Panc1 (cell line): Measurements from ENCODE around the gene ENAH. TPM values are rescaled to one million over a fixed set of nuclear protein-coding genes. Genes with fewer than 3 reads are reported as not detected.

Source experiments
- ATAC-seq: fragments of 200-7000 bp; cut with Tn5 transposase; 2 replicates; pipeline ENCODE4 v1.9.1; 2020; ENCODE audit warnings: mild to moderate bottlenecking, moderate library complexity
- BruUV-seq: library from RNA; stranded (reverse); fragments of 400-500 nt; replicated peaks from 2 replicates; lab custom pipeline; 2021; lab: Mats Ljungman, UMichigan
- CTCF ChIA-PET: fragments of 300-600 bp; sonication (Branson Sonifier 250); formaldehyde crosslinking; loops from one replicate; lab custom pipeline; 2022; ENCODE audit warnings: antibody characterized with exemption; lab: Charles Lee
- POLR2A ChIA-PET: fragments of 300-600 bp; sonication (Branson Sonifier 250); formaldehyde crosslinking; loops from one replicate; lab custom pipeline; 2022; ENCODE audit warnings: antibody characterized with exemption; lab: Charles Lee
- DNase-seq: peaks from one replicate; pipeline ENCODE4 v3.0.0-alpha.2; 2010; ENCODE audit warnings: low read depth, low spot score
- H3K27ac ChIP-seq: 2 replicates; pipeline ENCODE4 v1.5.1; 2011; ENCODE audit warnings: mild to moderate bottlenecking, low read length, inconsistent platforms
- H3K27me3 ChIP-seq: fragments of 200-500 bp; sonication (Bioruptor generic); 2 replicates; pipeline ENCODE4 v1.6.0; 2014; ENCODE audit warnings: low read length, inconsistent platforms; ENCODE audit not compliant: control insufficient read depth, insufficient read depth
- H3K36me3 ChIP-seq: fragments of 200-500 bp; sonication (Bioruptor generic); 2 replicates; pipeline ENCODE4 v1.5.1; 2014; ENCODE audit warnings: inconsistent platforms, mild to moderate bottlenecking, low read length, moderate library complexity; ENCODE audit not compliant: control insufficient read depth, insufficient read depth
- H3K4me1 ChIP-seq: 2 replicates; pipeline ENCODE4 v1.5.1; 2011; ENCODE audit warnings: inconsistent platforms, mild to moderate bottlenecking, low read length, moderate library complexity; ENCODE audit not compliant: control insufficient read depth, insufficient read depth
- H3K4me3 ChIP-seq, 2 experiments: 2 replicates each; pipeline ENCODE4 v1.5.1; 2011 to 2012; ENCODE audit warnings: low read depth in 2 of 2, low read length in 2 of 2, mild to moderate bottlenecking in 2 of 2, inconsistent platforms in 1 of 2, moderate library complexity in 1 of 2
- H3K9me3 ChIP-seq: fragments of 200-500 bp; sonication (Bioruptor generic); 2 replicates; pipeline ENCODE4 v1.5.1; 2014; ENCODE audit warnings: low read depth, mild to moderate bottlenecking, inconsistent platforms, low read length, moderate library complexity; ENCODE audit not compliant: control insufficient read depth, insufficient read depth
- POLR2AphosphoS5 ChIP-seq: IDR thresholded peaks from 2 replicates; pipeline ENCODE4 v1.6.1; 2012; ENCODE audit warnings: mild to moderate bottlenecking, low read depth, low read length, moderate library complexity
- SIN3A ChIP-seq: IDR thresholded peaks from 2 replicates; pipeline ENCODE4 v1.6.1; 2012; ENCODE audit warnings: low read depth, mild to moderate bottlenecking, low read length, moderate library complexity, borderline replicate concordance; ENCODE audit not compliant: insufficient read depth
- TCF7L2 ChIP-seq: IDR thresholded peaks from 2 replicates; pipeline ENCODE4 v1.6.1; 2011; ENCODE audit warnings: mild to moderate bottlenecking, low read depth, low read length, inconsistent platforms
- in situ Hi-C: cut with HindIII; loops from 2 replicates; pipeline ENCODE4 v1.10.0; 2016; ENCODE audit warnings: low sequenced_read_pairs, low pct_unique_long_range_greater_than_20kb
- intact Hi-C: fragments of 100-400 bp; cut with micrococcal nuclease; formaldehyde crosslinking; loops from one replicate; pipeline ENCODE4 v1.10.0; 2022; ENCODE audit not compliant: unreplicated experiment
- total RNA-seq: library from RNA; stranded (reverse); gene quantifications from one replicate; pipeline ENCODE4 v1.2.1, GENCODE V29; 2021; ENCODE audit not compliant: unreplicated experiment
- TF ChIP-seq, protein P1 (sequence below), 2 experiments: IDR thresholded peaks; 2 replicates each; pipeline ENCODE4 v1.6.1; 2011 to 2012; ENCODE audit warnings: low read depth in 2 of 2, control low read depth in 1 of 2, low read length in 1 of 2, mild to moderate bottlenecking in 1 of 2, moderate library complexity in 1 of 2; ENCODE audit not compliant: insufficient read depth in 1 of 2
- TF ChIP-seq, protein P2 (sequence below): fragments of 450-650 bp; IDR thresholded peaks from 2 replicates; pipeline ENCODE4 v1.5.1; 2017; ENCODE audit warnings: mild to moderate bottlenecking

The ENAH gene
- total RNA-seq, 1 experiment from 2014 or later, result 133 TPM

DNA sequence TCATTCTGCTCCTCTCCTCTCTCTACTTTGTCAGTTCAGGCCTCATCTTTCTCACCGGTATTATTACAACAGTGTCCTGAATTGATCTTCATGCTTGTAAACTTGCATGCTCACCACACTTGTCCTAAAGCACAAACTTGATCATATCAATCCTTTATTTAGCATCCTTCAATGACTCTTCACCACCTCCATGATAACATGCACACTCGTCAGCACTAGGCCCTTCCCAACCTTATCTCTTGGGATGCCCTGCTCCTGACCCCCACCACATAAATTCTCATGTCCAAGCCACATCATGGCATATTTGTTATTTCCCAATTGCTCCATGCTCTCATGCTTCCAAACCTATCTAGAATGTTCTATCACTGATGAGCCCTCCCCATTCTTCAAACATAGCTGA, 103.1 kb downstream of the ENAH start:
- no peaks in the 10 kb centered on the region for H3K9me3 ChIP-seq
- no peaks in the 10 kb centered on the region for H3K27me3 ChIP-seq
- H3K4me1 ChIP-seq, result no peaks in the 10 kb centered on the region
- DNase-seq (no peak), ATAC-seq (no peak)
- POLR2A ChIA-PET, result no interaction called here
- H3K27ac ChIP-seq, result no peak overlapping the region
- TF ChIP-seq, protein P1, sequence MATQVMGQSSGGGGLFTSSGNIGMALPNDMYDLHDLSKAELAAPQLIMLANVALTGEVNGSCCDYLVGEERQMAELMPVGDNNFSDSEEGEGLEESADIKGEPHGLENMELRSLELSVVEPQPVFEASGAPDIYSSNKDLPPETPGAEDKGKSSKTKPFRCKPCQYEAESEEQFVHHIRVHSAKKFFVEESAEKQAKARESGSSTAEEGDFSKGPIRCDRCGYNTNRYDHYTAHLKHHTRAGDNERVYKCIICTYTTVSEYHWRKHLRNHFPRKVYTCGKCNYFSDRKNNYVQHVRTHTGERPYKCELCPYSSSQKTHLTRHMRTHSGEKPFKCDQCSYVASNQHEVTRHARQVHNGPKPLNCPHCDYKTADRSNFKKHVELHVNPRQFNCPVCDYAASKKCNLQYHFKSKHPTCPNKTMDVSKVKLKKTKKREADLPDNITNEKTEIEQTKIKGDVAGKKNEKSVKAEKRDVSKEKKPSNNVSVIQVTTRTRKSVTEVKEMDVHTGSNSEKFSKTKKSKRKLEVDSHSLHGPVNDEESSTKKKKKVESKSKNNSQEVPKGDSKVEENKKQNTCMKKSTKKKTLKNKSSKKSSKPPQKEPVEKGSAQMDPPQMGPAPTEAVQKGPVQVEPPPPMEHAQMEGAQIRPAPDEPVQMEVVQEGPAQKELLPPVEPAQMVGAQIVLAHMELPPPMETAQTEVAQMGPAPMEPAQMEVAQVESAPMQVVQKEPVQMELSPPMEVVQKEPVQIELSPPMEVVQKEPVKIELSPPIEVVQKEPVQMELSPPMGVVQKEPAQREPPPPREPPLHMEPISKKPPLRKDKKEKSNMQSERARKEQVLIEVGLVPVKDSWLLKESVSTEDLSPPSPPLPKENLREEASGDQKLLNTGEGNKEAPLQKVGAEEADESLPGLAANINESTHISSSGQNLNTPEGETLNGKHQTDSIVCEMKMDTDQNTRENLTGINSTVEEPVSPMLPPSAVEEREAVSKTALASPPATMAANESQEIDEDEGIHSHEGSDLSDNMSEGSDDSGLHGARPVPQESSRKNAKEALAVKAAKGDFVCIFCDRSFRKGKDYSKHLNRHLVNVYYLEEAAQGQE (IDR thresholded peaks at IDR 0.05; ENCODE audit: insufficient read depth in 1 of 2, low read depth in 2 of 2, low read length in 1 of 2), result no peak
- no peak for TF ChIP-seq POLR2AphosphoS5
- in situ Hi-C loops (loop anchor here (10.0 kb wide), 1 partner anchor 225 kb away; the partner anchor contains the start of gene SRP9), intact Hi-C loops (loop anchor here (10.0 kb wide), 1 partner anchor 105 kb away; the partner anchor contains the start of gene ENAH)
- BruUV-seq, result no TSS peak
- CTCF ChIA-PET, result no interaction called here
- H3K36me3 ChIP-seq, result peaks cover 7% of the 10 kb centered on the region; the same call in 1 of the 2 replicates
- H3K4me3 ChIP-seq, result no peak overlapping the region

DNA sequence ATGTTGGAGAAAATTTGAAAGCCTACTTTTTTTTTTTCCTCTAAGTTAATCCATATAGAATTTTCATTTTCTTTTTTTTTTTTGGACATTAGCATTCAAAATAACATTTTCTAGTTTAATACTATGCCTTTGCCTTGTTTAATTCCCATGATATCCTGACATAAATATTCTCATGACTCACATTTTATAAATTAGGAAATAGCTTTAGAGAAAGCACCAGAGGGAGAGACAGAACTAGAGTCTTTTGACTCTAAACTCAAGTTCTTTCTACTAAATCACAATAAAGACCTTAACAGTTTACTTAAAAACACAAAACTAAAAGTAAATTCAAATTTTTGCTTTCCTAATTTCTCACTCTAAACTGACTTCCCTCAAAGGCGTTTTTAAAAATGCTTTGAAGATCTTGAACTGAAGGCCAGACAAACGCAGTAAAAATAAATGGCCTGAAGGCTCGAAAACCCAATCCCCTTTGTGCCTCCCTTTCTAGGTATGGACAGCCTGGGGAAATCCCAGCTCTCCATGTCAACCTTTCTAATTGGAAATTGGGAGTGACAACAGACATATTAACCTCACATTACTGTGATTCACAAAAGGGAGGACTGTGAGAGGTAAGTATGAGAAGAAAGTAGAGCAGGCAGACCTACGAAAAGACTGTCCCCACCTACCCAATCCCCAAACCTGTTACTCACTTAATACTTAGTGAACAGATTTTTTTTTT, 104.6 kb downstream of the ENAH start:
- Histone ChIP-seq H3K4me1 (no peaks in the 10 kb centered on the region), H3K9me3 (no peaks in the 10 kb centered on the region), H3K4me3 (no peak overlapping the region), H3K27ac (no peak overlapping the region), H3K36me3 (no peaks in the 10 kb centered on the region; the same call in 1 of the 2 replicates), H3K27me3 (no peaks in the 10 kb centered on the region)
- TF ChIP-seq SIN3A, result no peak
- TF ChIP-seq, protein P2, sequence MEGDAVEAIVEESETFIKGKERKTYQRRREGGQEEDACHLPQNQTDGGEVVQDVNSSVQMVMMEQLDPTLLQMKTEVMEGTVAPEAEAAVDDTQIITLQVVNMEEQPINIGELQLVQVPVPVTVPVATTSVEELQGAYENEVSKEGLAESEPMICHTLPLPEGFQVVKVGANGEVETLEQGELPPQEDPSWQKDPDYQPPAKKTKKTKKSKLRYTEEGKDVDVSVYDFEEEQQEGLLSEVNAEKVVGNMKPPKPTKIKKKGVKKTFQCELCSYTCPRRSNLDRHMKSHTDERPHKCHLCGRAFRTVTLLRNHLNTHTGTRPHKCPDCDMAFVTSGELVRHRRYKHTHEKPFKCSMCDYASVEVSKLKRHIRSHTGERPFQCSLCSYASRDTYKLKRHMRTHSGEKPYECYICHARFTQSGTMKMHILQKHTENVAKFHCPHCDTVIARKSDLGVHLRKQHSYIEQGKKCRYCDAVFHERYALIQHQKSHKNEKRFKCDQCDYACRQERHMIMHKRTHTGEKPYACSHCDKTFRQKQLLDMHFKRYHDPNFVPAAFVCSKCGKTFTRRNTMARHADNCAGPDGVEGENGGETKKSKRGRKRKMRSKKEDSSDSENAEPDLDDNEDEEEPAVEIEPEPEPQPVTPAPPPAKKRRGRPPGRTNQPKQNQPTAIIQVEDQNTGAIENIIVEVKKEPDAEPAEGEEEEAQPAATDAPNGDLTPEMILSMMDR, result no peak
- TF ChIP-seq TCF7L2, result no peak
- no peak for TF ChIP-seq POLR2AphosphoS5
- TF ChIP-seq, protein P1 (IDR thresholded peaks at IDR 0.05; ENCODE audit: insufficient read depth in 1 of 2, low read depth in 2 of 2, low read length in 1 of 2), result no peak
- intact Hi-C loops, result no loop called here
- in situ Hi-C loops, result no loop called here
- ATAC-seq (no peak), DNase-seq (no peak)
- ChIA-PET CTCF (interaction anchor here (0.7 kb wide), 1 partner anchor 31 kb away, joined by 5 read pairs; no protein-coding TSS in a partner anchor), POLR2A (no interaction called here)
- no TSS peak for BruUV-seq
